DOHH2 (cell line): Measurements from ENCODE around the gene UCP3.

Experiments
- H3F3A ChIP-seq: fragments of 200-600 bp; sonication (generic), shearing (Covaris generic); 2 replicates; pipeline ENCODE4 v1.6.0; 2016; ENCODE audit warnings: antibody characterized with exemption, mild to moderate bottlenecking; ENCODE audit not compliant: control insufficient read depth, insufficient read depth
- H3K27ac ChIP-seq: fragments of 200-600 bp; sonication (generic); 2 replicates; pipeline ENCODE4 v1.5.1; 2014; ENCODE audit warnings: low read depth, mild to moderate bottlenecking, low read length, moderate library complexity
- H3K27me3 ChIP-seq: fragments of 200-600 bp; sonication (generic); 2 replicates; pipeline ENCODE4 v1.6.1; 2014; ENCODE audit warnings: mild to moderate bottlenecking, low read length, mixed read lengths; ENCODE audit not compliant: control insufficient read depth
- H3K36me3 ChIP-seq: fragments of 200-600 bp; sonication (generic); 2 replicates; pipeline ENCODE4 v1.6.1; 2014; ENCODE audit warnings: mild to moderate bottlenecking, low read length, moderate library complexity, mixed read lengths; ENCODE audit not compliant: control insufficient read depth
- H3K4me1 ChIP-seq: fragments of 200-600 bp; sonication (generic); 2 replicates; pipeline ENCODE4 v1.6.1; 2014; ENCODE audit warnings: mild to moderate bottlenecking, low read length, mixed read lengths; ENCODE audit not compliant: control insufficient read depth
- H3K4me2 ChIP-seq: fragments of 200-600 bp; sonication (generic); 2 replicates; pipeline ENCODE4 v1.6.0; 2014; ENCODE audit warnings: mild to moderate bottlenecking, low read length, moderate library complexity
- H3K4me3 ChIP-seq: fragments of 200-600 bp; sonication (generic); 2 replicates; pipeline ENCODE4 v1.5.1; 2014; ENCODE audit warnings: mild to moderate bottlenecking, low read length, mixed read lengths
- H3K79me2 ChIP-seq: fragments of 200-600 bp; sonication (generic); 2 replicates; pipeline ENCODE4 v1.6.1; 2014; ENCODE audit warnings: mild to moderate bottlenecking, low read length, mixed read lengths; ENCODE audit not compliant: control insufficient read depth
- H3K9me2 ChIP-seq: fragments of 200-600 bp; sonication (generic); replicated peaks from 2 replicates; pipeline ENCODE4 v1.6.1; 2014; ENCODE audit warnings: mild to moderate bottlenecking, low read length, mixed read lengths; ENCODE audit not compliant: control insufficient read depth
- H3K9me3 ChIP-seq: fragments of 200-600 bp; sonication (generic); 2 replicates; pipeline ENCODE4 v1.6.1; 2014; ENCODE audit warnings: antibody characterized with exemption, low read length, mixed read lengths; ENCODE audit not compliant: control insufficient read depth, insufficient read depth
- H4K20me1 ChIP-seq: fragments of 200-600 bp; sonication (generic); 2 replicates; pipeline ENCODE4 v1.6.0; 2014; ENCODE audit warnings: low read depth, mild to moderate bottlenecking, antibody characterized with exemption, low read length, moderate library complexity; ENCODE audit not compliant: control insufficient read depth, insufficient read depth
- CTCF ChIP-seq: fragments of 200-600 bp; sonication (generic); IDR thresholded peaks from one replicate; pipeline ENCODE4 v1.5.1; 2014; ENCODE audit warnings: antibody characterized with exemption, mild to moderate bottlenecking, low read depth, low read length; ENCODE audit not compliant: poor library complexity, severe bottlenecking
- EZH2phosphoT487 ChIP-seq: fragments of 200-600 bp; sonication (generic); IDR thresholded peaks from 2 replicates; pipeline ENCODE4 v1.6.1; 2017; ENCODE audit warnings: borderline replicate concordance, mild to moderate bottlenecking, antibody characterized with exemption, low read length, moderate library complexity, mixed read lengths

The UCP3 gene

GRCh38 chr11:74011360-74012073 is 2.6 kb upstream of the UCP3 start:
- Histone ChIP-seq H3K9me3 (no peaks in the 10 kb centered on the region), H3K9me2 (no peaks in the 10 kb centered on the region), H3K27ac (no peak overlapping the region), H3F3A (no peaks in the 10 kb centered on the region), H4K20me1 (no peaks in the 10 kb centered on the region), H3K4me2 (no peak overlapping the region), H3K36me3 (peaks cover 7% of the 10 kb centered on the region), H3K79me2 (no peaks in the 10 kb centered on the region), H3K4me3 (no peak overlapping the region), H3K4me1 (peaks cover 42% of the 10 kb centered on the region), H3K27me3 (no peaks in the 10 kb centered on the region)
- TF ChIP-seq CTCF, result no peak
- TF ChIP-seq EZH2phosphoT487, result no peak

GRCh38 chr11:74010306-74011300 is 1.7 kb upstream of the UCP3 start:
- no peak overlapping the region for H3K4me2 ChIP-seq
- no peak for TF ChIP-seq CTCF
- no peak for TF ChIP-seq EZH2phosphoT487
- peaks cover 7% of the 10 kb centered on the region for H3K36me3 ChIP-seq
- no peaks in the 10 kb centered on the region for H3K27me3 ChIP-seq
- no peaks in the 10 kb centered on the region for H3K9me2 ChIP-seq
- H3K79me2 ChIP-seq, result no peaks in the 10 kb centered on the region
- H3F3A ChIP-seq, result no peaks in the 10 kb centered on the region
- no peaks in the 10 kb centered on the region for H3K9me3 ChIP-seq
- H4K20me1 ChIP-seq, result no peaks in the 10 kb centered on the region
- H3K27ac ChIP-seq, result no peak overlapping the region
- H3K4me3 ChIP-seq, result no peak overlapping the region
- H3K4me1 ChIP-seq, result peaks cover 42% of the 10 kb centered on the region

- peaks cover 4% of the 10 kb centered on the region; the same call in 1 of the 2 replicates for H3K36me3 ChIP-seq
- no peaks in the 10 kb centered on the region for H3K79me2 ChIP-seq
- no peaks in the 10 kb centered on the region for H3K27me3 ChIP-seq
- H3K4me1 ChIP-seq, result peaks cover 50% of the 10 kb centered on the region
- H3K4me2 ChIP-seq, result no peak overlapping the region
- no peaks in the 10 kb centered on the region for H4K20me1 ChIP-seq
- no peaks in the 10 kb centered on the region for H3F3A ChIP-seq
- no peaks in the 10 kb centered on the region for H3K9me3 ChIP-seq
- H3K4me3 ChIP-seq, result no peak overlapping the region
- no peaks in the 10 kb centered on the region for H3K9me2 ChIP-seq
- H3K27ac ChIP-seq, result no peak overlapping the region
- TF ChIP-seq EZH2phosphoT487 (no peak), CTCF (no peak)
Observed at GRCh38 chr11:74009675-74010305, 905 bp upstream of the UCP3 start.
